Smooth muscle cell (in vitro differentiated cells): ENCODE measurements around the gene RABGAP1L. TPM values are rescaled to one million over a fixed set of nuclear protein-coding genes. Genes with fewer than 3 reads are reported as not detected.

Experiments used
- DNase-seq: peaks from one replicate; lab custom pipeline; 2025; ENCODE audit not compliant: unreplicated experiment; lab: John Stamatoyannopoulos, UW
- H2AFZ ChIP-seq: fragments of 200-600 bp; sonication (generic); 2 replicates; pipeline ENCODE4 v1.6.0; 2016; ENCODE audit warnings: antibody characterized with exemption, low read depth, mild to moderate bottlenecking
- H3F3A ChIP-seq: fragments of 200-600 bp; sonication (generic); 2 replicates; pipeline ENCODE4 v1.6.0; 2017; ENCODE audit warnings: antibody characterized with exemption, low read depth
- H3K27ac ChIP-seq: fragments of 200-600 bp; sonication (generic); 2 replicates; pipeline ENCODE4 v1.5.1; 2016; ENCODE audit warnings: low read depth, mild to moderate bottlenecking
- H3K27me3 ChIP-seq: fragments of 200-600 bp; sonication (generic); 2 replicates; pipeline ENCODE4 v1.6.1; 2016; ENCODE audit warnings: low read depth, mild to moderate bottlenecking
- H3K36me3 ChIP-seq: fragments of 200-600 bp; sonication (generic); 2 replicates; pipeline ENCODE4 v1.5.1; 2016; ENCODE audit warnings: low read depth
- H3K4me1 ChIP-seq: fragments of 200-600 bp; sonication (generic); 2 replicates; pipeline ENCODE4 v1.5.1; 2016; ENCODE audit warnings: low read depth
- H3K4me2 ChIP-seq: fragments of 200-600 bp; sonication (generic); 2 replicates; pipeline ENCODE4 v1.6.0; 2016; ENCODE audit warnings: mild to moderate bottlenecking
- H3K4me3 ChIP-seq: fragments of 200-600 bp; sonication (generic); 2 replicates; pipeline ENCODE4 v1.5.1; 2016; ENCODE audit warnings: mild to moderate bottlenecking
- H3K79me2 ChIP-seq: fragments of 200-600 bp; sonication (generic); 2 replicates; pipeline ENCODE4 v1.6.0; 2016; ENCODE audit warnings: low read depth, mild to moderate bottlenecking
- H3K9ac ChIP-seq: fragments of 200-600 bp; sonication (generic); 2 replicates; pipeline ENCODE4 v1.6.0; 2016; ENCODE audit warnings: low read depth
- H3K9me3 ChIP-seq: fragments of 200-600 bp; sonication (generic); replicated peaks from 2 replicates; pipeline ENCODE4 v1.5.1; 2016; ENCODE audit warnings: low read depth
- H4K20me1 ChIP-seq: fragments of 200-600 bp; sonication (generic); 2 replicates; pipeline ENCODE4 v1.6.0; 2016; ENCODE audit warnings: low read depth
- WGBS: methylation state at CpG from one replicate; pipeline ENCODE4 v1.1.7; 2016; ENCODE audit warnings: low lambda C conversion rate; 5-methylcytosine and 5-hydroxymethylcytosine counted together
- polyA plus RNA-seq: library from polyadenylated mRNA; unstranded; fragments of >200 nt; fragmentation: Nextera tagmentation; extraction: Ambion mirVana; gene quantifications from 2 replicates; pipeline ENCODE4 v1.2.1, GENCODE V29; 2016
- total RNA-seq: library from RNA; depleted of rRNA; stranded (reverse); fragments of >200 nt; gene quantifications from 2 replicates; pipeline ENCODE4 v1.2.3, GENCODE V29; 2014
- TF ChIP-seq, protein P1 (sequence below): fragments of 200-600 bp; sonication (generic); IDR thresholded peaks from 2 replicates; pipeline ENCODE4 v1.5.1; 2017; ENCODE audit warnings: borderline replicate concordance, mild to moderate bottlenecking, antibody characterized with exemption; ENCODE audit not compliant: insufficient read depth, poor library complexity, severe bottlenecking

The RABGAP1L gene
- total and polyA plus RNA-seq, 2 experiments from 2014 or later = 4.8 to 24.7 TPM

DNA sequence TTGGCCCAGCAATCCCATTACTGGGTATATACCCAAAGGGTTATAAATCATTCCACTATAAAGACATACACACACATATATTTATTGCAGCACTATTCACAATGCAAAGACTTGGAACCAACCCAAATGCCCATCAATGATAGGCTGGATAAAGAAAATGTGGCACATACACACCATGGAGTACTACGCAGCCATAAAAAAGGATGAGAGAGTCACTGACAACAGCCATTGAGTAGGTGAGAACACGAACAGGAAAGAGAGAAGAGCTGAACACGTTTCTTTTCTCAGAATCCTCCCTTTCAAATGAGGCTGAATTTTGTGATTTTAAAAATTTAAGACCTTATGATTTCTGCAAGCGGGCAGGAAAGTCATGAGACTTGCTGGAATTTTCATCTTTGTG lies 10.1 kb upstream of the RABGAP1L start:
- Histone ChIP-seq H2AFZ (no peak overlapping the region), H3K27ac (no peak overlapping the region), H3K9ac (no peak overlapping the region), H4K20me1 (no peaks in the 10 kb centered on the region), H3K4me2 (no peak overlapping the region), H3K27me3 (no peaks in the 10 kb centered on the region), H3F3A (no peaks in the 10 kb centered on the region), H3K79me2 (no peaks in the 10 kb centered on the region), H3K9me3 (no peaks in the 10 kb centered on the region), H3K4me1 (no peaks in the 10 kb centered on the region), H3K4me3 (no peak overlapping the region), H3K36me3 (no peaks in the 10 kb centered on the region)
- TF ChIP-seq, protein P1, sequence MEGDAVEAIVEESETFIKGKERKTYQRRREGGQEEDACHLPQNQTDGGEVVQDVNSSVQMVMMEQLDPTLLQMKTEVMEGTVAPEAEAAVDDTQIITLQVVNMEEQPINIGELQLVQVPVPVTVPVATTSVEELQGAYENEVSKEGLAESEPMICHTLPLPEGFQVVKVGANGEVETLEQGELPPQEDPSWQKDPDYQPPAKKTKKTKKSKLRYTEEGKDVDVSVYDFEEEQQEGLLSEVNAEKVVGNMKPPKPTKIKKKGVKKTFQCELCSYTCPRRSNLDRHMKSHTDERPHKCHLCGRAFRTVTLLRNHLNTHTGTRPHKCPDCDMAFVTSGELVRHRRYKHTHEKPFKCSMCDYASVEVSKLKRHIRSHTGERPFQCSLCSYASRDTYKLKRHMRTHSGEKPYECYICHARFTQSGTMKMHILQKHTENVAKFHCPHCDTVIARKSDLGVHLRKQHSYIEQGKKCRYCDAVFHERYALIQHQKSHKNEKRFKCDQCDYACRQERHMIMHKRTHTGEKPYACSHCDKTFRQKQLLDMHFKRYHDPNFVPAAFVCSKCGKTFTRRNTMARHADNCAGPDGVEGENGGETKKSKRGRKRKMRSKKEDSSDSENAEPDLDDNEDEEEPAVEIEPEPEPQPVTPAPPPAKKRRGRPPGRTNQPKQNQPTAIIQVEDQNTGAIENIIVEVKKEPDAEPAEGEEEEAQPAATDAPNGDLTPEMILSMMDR = no peak
- 70% methylated on average over 4 of the region's 4 CpGs for WGBS
- DNase-seq = no peak

DNA sequence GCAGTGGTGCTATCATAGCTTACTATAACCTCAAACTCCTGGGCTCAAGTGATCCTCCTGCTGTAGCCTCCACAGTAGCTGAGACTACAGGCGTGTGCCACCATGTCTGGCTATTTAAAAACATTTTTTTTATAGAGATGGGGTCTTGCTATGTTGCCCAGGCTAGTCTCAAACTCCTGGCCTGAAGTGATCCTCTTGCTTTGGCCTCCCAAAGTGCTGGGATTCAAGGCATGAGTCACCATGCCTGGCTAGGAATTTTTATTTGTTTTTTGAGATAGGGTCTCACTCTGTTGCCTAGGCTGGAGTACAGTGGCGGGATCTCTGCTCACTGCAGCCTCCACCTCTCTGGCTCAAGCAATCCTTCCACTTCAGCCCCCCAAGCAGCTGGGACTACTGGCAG lies 8.8 kb upstream of the RABGAP1L start:
- TF ChIP-seq, protein P1 = no peak
- H3K4me2 ChIP-seq = no peak overlapping the region
- DNase-seq = no peak
- no peaks in the 10 kb centered on the region for H3K4me1 ChIP-seq
- no peak overlapping the region for H3K4me3 ChIP-seq
- H2AFZ ChIP-seq = no peak overlapping the region
- no peak overlapping the region for H3K27ac ChIP-seq
- no peak overlapping the region for H3K9ac ChIP-seq
- no peaks in the 10 kb centered on the region for H3K27me3 ChIP-seq
- H3K9me3 ChIP-seq = no peaks in the 10 kb centered on the region
- WGBS = 95% methylated on average over 2 of the region's 2 CpGs
- H3F3A ChIP-seq = no peaks in the 10 kb centered on the region
- no peaks in the 10 kb centered on the region for H3K36me3 ChIP-seq
- no peaks in the 10 kb centered on the region for H4K20me1 ChIP-seq
- H3K79me2 ChIP-seq = no peaks in the 10 kb centered on the region

DNA sequence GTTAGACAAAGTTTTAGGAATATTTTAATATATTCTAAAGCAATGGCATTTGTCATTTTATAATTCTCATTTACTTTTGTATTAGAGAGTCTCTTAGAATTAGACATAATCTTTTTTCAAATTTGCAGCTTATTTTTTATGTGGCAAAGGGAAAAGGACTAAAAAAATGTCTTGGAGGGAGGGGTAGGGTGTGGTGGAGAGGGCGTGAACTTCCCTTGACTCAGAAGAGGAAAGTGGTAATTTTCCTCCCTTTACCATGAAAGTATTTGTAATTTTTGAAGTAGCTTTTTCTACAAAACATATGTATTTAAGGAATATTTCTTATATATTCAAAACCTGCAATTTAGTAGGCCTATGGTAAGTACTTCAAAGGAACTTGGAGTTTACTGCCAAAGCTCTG lies 6.9 kb upstream of the RABGAP1L start:
- DNase-seq = no peak
- WGBS = 84% methylated on average over 1 of the region's 1 CpG

More for the DNA sequence above, 6.9 kb upstream of the RABGAP1L start:
- H3K27me3 ChIP-seq = no peaks in the 10 kb centered on the region
- H3K9me3 ChIP-seq = no peaks in the 10 kb centered on the region
- H3K27ac ChIP-seq = no peak overlapping the region
- no peaks in the 10 kb centered on the region for H4K20me1 ChIP-seq
- no peaks in the 10 kb centered on the region for H3F3A ChIP-seq
- H3K4me2 ChIP-seq = no peak overlapping the region
- H3K36me3 ChIP-seq = no peaks in the 10 kb centered on the region
- no peak overlapping the region for H3K9ac ChIP-seq
- H3K79me2 ChIP-seq = no peaks in the 10 kb centered on the region
- no peak overlapping the region for H2AFZ ChIP-seq
- no peak overlapping the region for H3K4me3 ChIP-seq
- TF ChIP-seq, protein P1 = no peak
- no peaks in the 10 kb centered on the region for H3K4me1 ChIP-seq
